ENCODE results near the gene CENPI. TPM values are rescaled to one million over a fixed set of nuclear protein-coding genes. Genes with fewer than 3 reads are reported as not detected.

Gene CENPI
- total RNA-seq, 1 donor from 2014 or later, result 1.4 TPM

GRCh38 chrX:101062176-101062575 lies 35.8 kb upstream of the CENPI start:
- DNase-seq, result no peak
- no peak overlapping the region for H3K4me3 ChIP-seq
- H3K27me3 ChIP-seq (ENCODE audit: low read depth), result no peaks in the 10 kb centered on the region
- H3K27ac ChIP-seq, result no peak overlapping the region
- H3K36me3 ChIP-seq, result no peaks in the 10 kb centered on the region
- no peak for ATAC-seq
- no peaks in the 10 kb centered on the region for H3K4me1 ChIP-seq
- intact Hi-C loops (cut with DNase I), result no loop called here
- no peak for TF ChIP-seq CTCF (IDR thresholded peaks at IDR 0.05)
- H3K9me3 ChIP-seq, result no peaks in the 10 kb centered on the region

- H3K27me3 ChIP-seq (ENCODE audit: low read depth), result no peaks in the 10 kb centered on the region
- no peaks in the 10 kb centered on the region for H3K9me3 ChIP-seq
- no peak overlapping the region for H3K4me3 ChIP-seq
- H3K36me3 ChIP-seq, result no peaks in the 10 kb centered on the region
- H3K27ac ChIP-seq, result no peak overlapping the region
- no peak for DNase-seq
- no peaks in the 10 kb centered on the region for H3K4me1 ChIP-seq
- TF ChIP-seq CTCF (IDR thresholded peaks at IDR 0.05), result no peak
- ATAC-seq, result no peak
- intact Hi-C loops (cut with DNase I), result no loop called here
Measured at GRCh38 chrX:101071582-101071981, 26.4 kb upstream of the CENPI start.

- no peak within 1 kb of the TSS for H3K27ac ChIP-seq
- intact Hi-C loops (cut with DNase I), result no loop called here
Measured at GRCh38 chrX:101078716-101079598, 19.0 kb upstream of the CENPI start, which contains the start of gene TMEM35A. TMEM35A (plus strand) TSS chrX:101078879; CDS start chrX:101079003, 124 bp downstream.

GRCh38 chrX:101079736-101080270 lies 18.2 kb upstream of the CENPI start:
- Histone ChIP-seq H3K27me3 (ENCODE audit: low read depth) (no peaks in the 10 kb centered on the region), H3K9me3 (no peaks in the 10 kb centered on the region), H3K4me3 (peak overlapping the region; percentile 46), H3K36me3 (no peaks in the 10 kb centered on the region), H3K4me1 (no peaks in the 10 kb centered on the region), H3K27ac (no peak overlapping the region)
- intact Hi-C loops (cut with DNase I), result no loop called here
- no peak for DNase-seq
- no peak for TF ChIP-seq CTCF (IDR thresholded peaks at IDR 0.05)
- no peak for ATAC-seq

More at GRCh38 chrX:101078716-101079598, 19.0 kb upstream of the CENPI start, which contains the start of gene TMEM35A:
- H3K36me3 ChIP-seq, result no peaks in the 10 kb centered on the region
- TF ChIP-seq CTCF (IDR thresholded peaks at IDR 0.05), result no peak
- ATAC-seq (peak in 1 of 2 donors; percentile 11), DNase-seq (no peak)
- H3K9me3 ChIP-seq, result no peaks in the 10 kb centered on the region
- H3K4me3 ChIP-seq, result peak within 1 kb of the TSS; percentile 46
- no peaks in the 10 kb centered on the region for H3K4me1 ChIP-seq
- H3K27me3 ChIP-seq (ENCODE audit: low read depth), result no peaks in the 10 kb centered on the region

- ATAC-seq (no peak), DNase-seq (no peak)
- Histone ChIP-seq H3K36me3 (no peaks in the 10 kb centered on the region), H3K27ac (no peak overlapping the region), H3K9me3 (no peaks in the 10 kb centered on the region), H3K4me3 (no peak overlapping the region), H3K27me3 (ENCODE audit: low read depth) (no peaks in the 10 kb centered on the region), H3K4me1 (no peaks in the 10 kb centered on the region)
- intact Hi-C loops (cut with DNase I), result no loop called here
- TF ChIP-seq CTCF (IDR thresholded peaks at IDR 0.05), result no peak
Measured at GRCh38 chrX:101080326-101081124, 17.5 kb upstream of the CENPI start.

Data from lower lobe of right lung (tissue), 2 donors.